ENCODE results near the gene RABL2A.
"Not testable (repeated sequence)": the region's sequence is repeated elsewhere in the genome, so short reads cannot be mapped to it uniquely, and the experiment has no call there.

RABL2A gene

GRCh38 chr2:113599208-113599607, 27.9 kb upstream of the RABL2A start:
- not testable (repeated sequence) for H3K36me3 Mint-ChIP-seq (ENCODE audit: low read depth); DNase-seq (ENCODE audit: low spot score); H3K9me3 Mint-ChIP-seq; H3K27me3 Mint-ChIP-seq (ENCODE audit: low read depth); H3K4me1 Mint-ChIP-seq (ENCODE audit: low read depth); H3K4me3 Mint-ChIP-seq; H3K27ac Mint-ChIP-seq

- H3K9me3 Mint-ChIP-seq; H3K4me1 Mint-ChIP-seq (ENCODE audit: low read depth); H3K4me3 Mint-ChIP-seq; H3K27ac Mint-ChIP-seq; H3K36me3 Mint-ChIP-seq (ENCODE audit: low read depth); H3K27me3 Mint-ChIP-seq (ENCODE audit: low read depth): not testable (repeated sequence)
- DNase-seq (ENCODE audit: low spot score): peak; percentile 67
Measured at GRCh38 chr2:113602040-113602769, 24.9 kb upstream of the RABL2A start.

DNA sequence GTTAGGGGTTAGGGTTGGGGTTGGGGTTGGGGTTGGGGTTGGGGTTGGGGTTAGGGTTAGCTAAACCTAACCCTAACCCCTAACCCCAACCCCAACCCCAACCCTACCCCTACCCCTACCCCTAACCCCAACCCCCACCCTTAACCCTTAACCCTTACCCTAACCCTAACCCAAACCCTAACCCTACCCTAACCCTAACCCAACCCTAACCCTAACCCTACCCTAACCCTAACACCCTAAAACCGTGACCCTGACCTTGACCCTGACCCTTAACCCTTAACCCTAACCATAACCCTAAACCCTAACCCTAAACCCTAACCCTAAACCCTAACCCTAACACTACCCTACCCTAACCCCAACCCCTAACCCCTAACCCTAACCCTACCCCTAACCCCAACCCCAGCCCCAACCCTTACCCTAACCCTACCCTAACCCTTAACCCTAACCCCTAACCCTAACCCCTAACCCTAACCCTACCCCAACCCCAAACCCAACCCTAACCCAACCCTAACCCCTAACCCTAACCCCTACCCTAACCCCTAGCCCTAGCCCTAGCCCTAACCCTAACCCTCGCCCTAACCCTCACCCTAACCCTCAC, 24.1 kb upstream of the RABL2A start:
- no peaks in the 10 kb centered on the region for H3K36me3 Mint-ChIP-seq (ENCODE audit: low read depth)
- H3K9me3 Mint-ChIP-seq: no peaks in the 10 kb centered on the region
- DNase-seq (ENCODE audit: low spot score): no peak
- peak overlapping the region; percentile 92 for H3K27ac Mint-ChIP-seq
- H3K4me3 Mint-ChIP-seq: peak overlapping the region; percentile 90
- H3K4me1 Mint-ChIP-seq (ENCODE audit: low read depth): peaks cover 5% of the 10 kb centered on the region
- H3K27me3 Mint-ChIP-seq (ENCODE audit: low read depth): no peaks in the 10 kb centered on the region

- not testable (repeated sequence) for H3K27me3 Mint-ChIP-seq (ENCODE audit: low read depth); H3K9me3 Mint-ChIP-seq; H3K4me1 Mint-ChIP-seq (ENCODE audit: low read depth); H3K36me3 Mint-ChIP-seq (ENCODE audit: low read depth)
- Mint-ChIP-seq H3K27ac (peak overlapping the region; percentile 92), H3K4me3 (peak overlapping the region; percentile 90)
- peak; percentile 77 for DNase-seq (ENCODE audit: low spot score)
Measured at GRCh38 chr2:113603467-113604084, 23.5 kb upstream of the RABL2A start.

DNA sequence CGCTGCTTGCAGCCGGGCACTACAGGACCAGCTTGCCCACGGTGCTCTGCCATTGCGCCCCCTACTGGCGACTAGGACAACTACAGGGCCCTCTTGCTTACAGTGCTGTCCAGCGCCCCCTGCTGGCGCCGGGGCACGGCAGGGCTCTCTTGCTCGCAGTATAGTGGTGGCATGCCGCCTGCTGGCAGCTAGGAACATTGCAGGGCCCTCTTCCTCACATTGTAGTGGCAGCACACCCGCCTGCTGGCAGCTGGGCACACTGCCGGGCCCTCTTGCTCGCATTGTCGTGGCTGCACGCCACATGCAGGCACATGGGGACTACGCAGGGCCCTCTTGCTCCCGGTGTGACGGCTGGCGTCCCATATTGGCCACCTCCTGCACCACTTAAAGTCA, 23.0 kb upstream of the RABL2A start:
- Mint-ChIP-seq H3K4me3 (peak overlapping the region; percentile 90), H3K27ac (peak overlapping the region; percentile 86)
- not testable (repeated sequence) for H3K36me3 Mint-ChIP-seq (ENCODE audit: low read depth); H3K9me3 Mint-ChIP-seq; H3K27me3 Mint-ChIP-seq (ENCODE audit: low read depth); H3K4me1 Mint-ChIP-seq (ENCODE audit: low read depth)
- peak; percentile 92 for DNase-seq (ENCODE audit: low spot score)

- not testable (repeated sequence) for H3K36me3 Mint-ChIP-seq (ENCODE audit: low read depth); H3K9me3 Mint-ChIP-seq; H3K4me1 Mint-ChIP-seq (ENCODE audit: low read depth); H3K27ac Mint-ChIP-seq; H3K27me3 Mint-ChIP-seq (ENCODE audit: low read depth); DNase-seq (ENCODE audit: low spot score)
- H3K4me3 Mint-ChIP-seq: peak overlapping the region; percentile 90
Measured at GRCh38 chr2:113604661-113605060, 22.4 kb upstream of the RABL2A start.

- DNase-seq (ENCODE audit: low spot score); H3K4me3 Mint-ChIP-seq; H3K36me3 Mint-ChIP-seq (ENCODE audit: low read depth); H3K9me3 Mint-ChIP-seq; H3K27me3 Mint-ChIP-seq (ENCODE audit: low read depth); H3K27ac Mint-ChIP-seq; H3K4me1 Mint-ChIP-seq (ENCODE audit: low read depth): not testable (repeated sequence)
Measured at GRCh38 chr2:113606036-113606435, 21.0 kb upstream of the RABL2A start.

GRCh38 chr2:113609822-113610221, 17.2 kb upstream of the RABL2A start:
- H3K27ac Mint-ChIP-seq; H3K4me3 Mint-ChIP-seq; DNase-seq (ENCODE audit: low spot score); H3K9me3 Mint-ChIP-seq; H3K27me3 Mint-ChIP-seq (ENCODE audit: low read depth); H3K36me3 Mint-ChIP-seq (ENCODE audit: low read depth); H3K4me1 Mint-ChIP-seq (ENCODE audit: low read depth): not testable (repeated sequence)

DNA sequence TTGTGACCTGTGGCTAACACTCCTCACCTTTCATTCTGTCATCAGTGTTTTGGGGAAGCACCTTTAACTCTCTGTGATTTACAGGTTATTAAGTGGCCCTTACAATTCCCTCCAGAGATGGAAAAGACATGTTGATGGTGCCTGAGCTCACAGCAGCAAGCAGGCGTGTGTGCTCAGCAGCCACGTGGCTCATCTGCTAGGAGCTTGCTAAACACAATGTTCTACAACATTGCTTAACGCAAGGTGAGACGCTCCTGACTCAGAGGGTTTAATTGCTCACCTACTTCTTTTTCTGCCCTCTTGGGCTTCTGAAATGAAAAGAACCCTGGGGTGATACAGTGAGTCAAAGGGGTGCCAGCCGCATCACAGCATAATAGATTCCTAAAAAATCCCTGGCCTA, 6.1 kb upstream of the RABL2A start:
- H3K4me3 Mint-ChIP-seq; H3K36me3 Mint-ChIP-seq (ENCODE audit: low read depth); H3K9me3 Mint-ChIP-seq; H3K4me1 Mint-ChIP-seq (ENCODE audit: low read depth); H3K27ac Mint-ChIP-seq; H3K27me3 Mint-ChIP-seq (ENCODE audit: low read depth); DNase-seq (ENCODE audit: low spot score): not testable (repeated sequence)

- H3K27ac Mint-ChIP-seq: peak overlapping the region; percentile 10
- DNase-seq (ENCODE audit: low spot score); H3K4me1 Mint-ChIP-seq (ENCODE audit: low read depth); H3K9me3 Mint-ChIP-seq; H3K36me3 Mint-ChIP-seq (ENCODE audit: low read depth); H3K27me3 Mint-ChIP-seq (ENCODE audit: low read depth): not testable (repeated sequence)
- H3K4me3 Mint-ChIP-seq: peak overlapping the region; percentile 36
Measured at GRCh38 chr2:113625906-113626305, 1.2 kb upstream of the RABL2A start.

DNA sequence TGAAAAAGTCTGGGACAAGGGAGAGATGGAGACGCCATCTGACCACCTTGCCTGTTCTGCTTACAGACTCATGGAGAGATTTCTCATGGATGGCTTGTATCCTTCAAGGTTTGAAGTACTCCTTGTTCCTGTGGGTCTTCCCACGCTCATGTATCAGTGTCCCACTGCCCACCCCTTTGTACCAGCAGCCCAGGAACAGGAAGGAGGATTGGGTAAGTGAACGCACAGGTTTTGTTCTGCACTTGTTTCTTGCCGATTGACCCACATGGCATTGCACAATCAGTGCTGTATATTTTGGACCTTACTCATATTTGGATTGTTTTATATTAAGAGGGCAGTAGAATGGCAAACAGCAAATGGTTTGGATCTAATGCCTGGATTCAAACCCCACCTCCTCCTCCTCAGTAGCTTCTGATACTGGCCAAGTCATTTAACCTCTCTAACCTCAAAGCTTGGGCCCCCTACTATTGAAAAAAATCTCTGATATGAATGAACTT, 5.8 kb downstream of the RABL2A start:
- DNase-seq (ENCODE audit: low spot score); H3K36me3 Mint-ChIP-seq (ENCODE audit: low read depth); H3K4me3 Mint-ChIP-seq; H3K9me3 Mint-ChIP-seq; H3K27ac Mint-ChIP-seq; H3K4me1 Mint-ChIP-seq (ENCODE audit: low read depth); H3K27me3 Mint-ChIP-seq (ENCODE audit: low read depth): not testable (repeated sequence)

DNA sequence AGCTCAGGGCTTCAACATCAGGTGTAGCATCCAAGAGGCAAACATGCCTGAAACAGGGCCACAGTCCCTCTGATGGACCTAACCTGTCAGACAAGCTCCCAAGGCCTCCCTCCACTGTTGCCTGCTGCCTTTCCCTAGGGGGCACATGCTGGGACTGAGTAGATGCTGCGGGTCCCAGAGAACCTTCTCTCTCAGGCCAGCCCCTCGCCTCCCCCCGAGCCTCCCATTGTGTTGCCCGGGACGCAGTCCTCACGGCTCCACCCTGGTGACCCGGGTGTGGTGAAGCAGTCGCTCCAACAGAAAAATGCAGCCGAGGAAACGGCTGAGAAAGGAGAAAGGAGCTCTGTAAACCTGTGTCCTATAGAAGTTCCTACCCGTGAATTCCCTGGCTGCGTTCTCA, 8.3 kb downstream of the RABL2A start:
- H3K36me3 Mint-ChIP-seq (ENCODE audit: low read depth); DNase-seq (ENCODE audit: low spot score); H3K27ac Mint-ChIP-seq; H3K27me3 Mint-ChIP-seq (ENCODE audit: low read depth); H3K9me3 Mint-ChIP-seq; H3K4me3 Mint-ChIP-seq; H3K4me1 Mint-ChIP-seq (ENCODE audit: low read depth): not testable (repeated sequence)

GRCh38 chr2:113636226-113636625, 9.2 kb downstream of the RABL2A start:
- not testable (repeated sequence) for H3K27me3 Mint-ChIP-seq (ENCODE audit: low read depth); H3K27ac Mint-ChIP-seq; H3K4me1 Mint-ChIP-seq (ENCODE audit: low read depth); H3K4me3 Mint-ChIP-seq; DNase-seq (ENCODE audit: low spot score); H3K36me3 Mint-ChIP-seq (ENCODE audit: low read depth); H3K9me3 Mint-ChIP-seq

DNA sequence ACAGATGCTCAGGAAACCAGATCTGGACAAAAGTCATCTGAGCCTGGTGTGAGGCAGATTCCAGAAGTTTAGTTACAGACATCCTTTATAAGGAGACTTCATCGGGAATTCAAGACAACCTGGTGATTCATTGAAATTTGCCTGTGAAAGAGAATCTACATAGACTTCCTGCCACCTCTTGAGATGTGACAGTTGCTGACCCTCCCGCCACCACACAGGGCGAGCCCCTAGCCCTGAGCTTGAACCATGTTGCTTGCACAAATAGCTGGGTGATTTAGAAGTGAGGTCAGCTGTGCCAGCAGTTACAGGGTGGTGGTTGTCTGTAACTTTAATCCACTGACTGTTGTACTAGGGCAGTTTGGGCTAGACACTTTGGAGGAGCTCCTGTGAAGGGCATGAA, 11.0 kb downstream of the RABL2A start:
- not testable (repeated sequence) for H3K27ac Mint-ChIP-seq; H3K9me3 Mint-ChIP-seq; DNase-seq (ENCODE audit: low spot score); H3K36me3 Mint-ChIP-seq (ENCODE audit: low read depth); H3K27me3 Mint-ChIP-seq (ENCODE audit: low read depth); H3K4me3 Mint-ChIP-seq; H3K4me1 Mint-ChIP-seq (ENCODE audit: low read depth)

DNA sequence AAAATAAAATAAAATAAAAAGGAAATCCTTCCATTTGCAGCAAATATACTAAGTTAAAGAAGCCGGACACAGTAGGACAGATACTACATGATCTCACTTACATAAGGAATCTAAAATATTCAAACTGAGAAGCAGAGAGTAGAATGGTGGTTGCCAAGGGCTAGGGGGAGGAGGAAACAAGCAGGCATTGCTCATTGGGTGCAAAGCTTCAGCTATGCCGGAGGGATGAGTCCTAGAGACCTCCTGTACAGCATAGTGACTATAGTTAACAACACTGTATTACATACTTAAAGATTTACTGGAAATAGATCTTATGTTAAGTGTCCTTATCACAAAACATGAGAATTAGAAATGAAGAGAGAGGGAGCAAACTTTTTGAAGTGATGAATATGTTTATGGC, 19.2 kb downstream of the RABL2A start:
- H3K36me3 Mint-ChIP-seq (ENCODE audit: low read depth); H3K27me3 Mint-ChIP-seq (ENCODE audit: low read depth); H3K9me3 Mint-ChIP-seq; DNase-seq (ENCODE audit: low spot score); H3K27ac Mint-ChIP-seq; H3K4me3 Mint-ChIP-seq; H3K4me1 Mint-ChIP-seq (ENCODE audit: low read depth): not testable (repeated sequence)
